Stimulated activated CD8-positive, alpha-beta memory T cell treated with anti-CD3 and anti-CD28 coated beads, Interleukin-15, amount 100 ng/mL, for 24 hours (primary cell): ENCODE measurements around the gene SH3GL2.

Experiments used
- DNase-seq: peaks from one replicate; pipeline ENCODE4 v3.0.0-alpha.2; 2020; ENCODE audit warnings: low read depth

SH3GL2 gene

GRCh38 chr9:17611342-17611741 is 32.5 kb downstream of the SH3GL2 start:
- DNase-seq = no peak

- DNase-seq = no peak
Measured at GRCh38 chr9:17611917-17612316, 33.1 kb downstream of the SH3GL2 start.

GRCh38 chr9:17613758-17614157 is 34.9 kb downstream of the SH3GL2 start:
- no peak for DNase-seq

GRCh38 chr9:17614250-17614649 is 35.4 kb downstream of the SH3GL2 start:
- no peak for DNase-seq

GRCh38 chr9:17614903-17615302 is 36.0 kb downstream of the SH3GL2 start:
- no peak for DNase-seq

- no peak for DNase-seq
Measured at GRCh38 chr9:17622141-17622540, 43.3 kb downstream of the SH3GL2 start.

GRCh38 chr9:17622749-17623148 is 43.9 kb downstream of the SH3GL2 start:
- no peak for DNase-seq

- DNase-seq = no peak
Measured at GRCh38 chr9:17623965-17624364, 45.1 kb downstream of the SH3GL2 start.

GRCh38 chr9:17624571-17624970 is 45.7 kb downstream of the SH3GL2 start:
- DNase-seq = no peak

- DNase-seq = no peak
Measured at GRCh38 chr9:17625644-17626388, 47.0 kb downstream of the SH3GL2 start.

GRCh38 chr9:17627641-17628040 is 48.8 kb downstream of the SH3GL2 start:
- DNase-seq = no peak

GRCh38 chr9:17628624-17629023 is 49.8 kb downstream of the SH3GL2 start:
- DNase-seq = no peak

- no peak for DNase-seq
Measured at GRCh38 chr9:17630531-17630949, 51.7 kb downstream of the SH3GL2 start.

- DNase-seq = no peak
Measured at GRCh38 chr9:17631396-17631795, 52.5 kb downstream of the SH3GL2 start.

GRCh38 chr9:17632994-17633393 is 54.1 kb downstream of the SH3GL2 start:
- no peak for DNase-seq

GRCh38 chr9:17635115-17635890 is 56.4 kb downstream of the SH3GL2 start:
- no peak for DNase-seq

- no peak for DNase-seq
Measured at GRCh38 chr9:17636349-17636748, 57.5 kb downstream of the SH3GL2 start.

- no peak for DNase-seq
Measured at GRCh38 chr9:17636821-17637220, 58.0 kb downstream of the SH3GL2 start.

- DNase-seq = no peak
Measured at GRCh38 chr9:17637229-17637628, 58.4 kb downstream of the SH3GL2 start.

GRCh38 chr9:17648516-17648915 is 69.7 kb downstream of the SH3GL2 start:
- DNase-seq = no peak

- DNase-seq = no peak
Measured at GRCh38 chr9:17651725-17652124, 72.9 kb downstream of the SH3GL2 start.

- no peak for DNase-seq
Measured at GRCh38 chr9:17653947-17654465, 75.1 kb downstream of the SH3GL2 start.

- DNase-seq = no peak
Measured at GRCh38 chr9:17656889-17657288, 78.0 kb downstream of the SH3GL2 start.
